SK-N-SH treated with all-trans-retinoic acid at 6 μM for 48 hours (cell line): ENCODE data around the gene SHC3.

Experiments used
- ATAC-seq: fragments of 200-7000 bp; cut with Tn5 transposase; 3 replicates; pipeline ENCODE4 v1.9.1; 2020; ENCODE audit warnings: mild to moderate bottlenecking, moderate library complexity
- ARNTL ChIP-seq: fragments of 450-650 bp; formaldehyde crosslinking; IDR thresholded peaks from 2 replicates; pipeline ENCODE4 v1.5.0; 2020; ENCODE audit warnings: low read depth, mild to moderate bottlenecking, moderate library complexity, borderline replicate concordance
- BACH2 ChIP-seq: fragments of 250-450 bp; sonication (Bioruptor Pico); IDR thresholded peaks from 2 replicates; pipeline ENCODE4 v1.9.0; 2021; ENCODE audit warnings: mild to moderate bottlenecking, borderline replicate concordance
- CREB5 ChIP-seq: fragments of 250-450 bp; sonication (Bioruptor Pico); IDR thresholded peaks from 2 replicates; pipeline ENCODE4 v1.5.1; 2020; ENCODE audit warnings: low read depth, mild to moderate bottlenecking, moderate library complexity
- CSDC2 ChIP-seq: fragments of 250-450 bp; sonication (Bioruptor Pico); IDR thresholded peaks from 2 replicates; pipeline ENCODE4 v1.5.0; 2020; ENCODE audit warnings: mild to moderate bottlenecking, moderate library complexity
- CSRNP3 ChIP-seq: fragments of 250-450 bp; sonication (Bioruptor Pico); IDR thresholded peaks from 2 replicates; pipeline ENCODE4 v1.5.1; 2021; ENCODE audit warnings: mild to moderate bottlenecking, moderate library complexity
- ESRRG ChIP-seq: fragments of 250-450 bp; sonication (Bioruptor Pico); IDR thresholded peaks from 2 replicates; pipeline ENCODE4 v1.6.1; 2021; ENCODE audit warnings: mild to moderate bottlenecking
- GLIS3 ChIP-seq: fragments of 250-450 bp; sonication (Bioruptor Pico); IDR thresholded peaks from 2 replicates; pipeline ENCODE4 v1.5.0; 2020; ENCODE audit warnings: mild to moderate bottlenecking, moderate library complexity
- ISL1 ChIP-seq: fragments of 250-450 bp; sonication (Bioruptor Pico); IDR thresholded peaks from 2 replicates; pipeline ENCODE4 v2.1.2; 2022; ENCODE audit warnings: mild to moderate bottlenecking, moderate library complexity
- OSR1 ChIP-seq: fragments of 250-450 bp; sonication (Bioruptor Pico); IDR thresholded peaks from 2 replicates; pipeline ENCODE4 v1.8.0; 2022; ENCODE audit warnings: moderate library complexity, mild to moderate bottlenecking, inconsistent platforms
- PPARA ChIP-seq: fragments of 250-450 bp; sonication (Bioruptor Pico); IDR thresholded peaks from 2 replicates; pipeline ENCODE4 v1.5.0; 2020; ENCODE audit warnings: mild to moderate bottlenecking, borderline replicate concordance
- RARB ChIP-seq: fragments of 250-450 bp; sonication (Bioruptor Pico); IDR thresholded peaks from 2 replicates; pipeline ENCODE4 v1.8.0; 2021; ENCODE audit warnings: mild to moderate bottlenecking, moderate library complexity
- SNAI2 ChIP-seq: fragments of 250-450 bp; sonication (Bioruptor Pico); IDR thresholded peaks from 2 replicates; pipeline ENCODE4 v1.5.0; 2020; ENCODE audit warnings: mild to moderate bottlenecking, moderate library complexity
- TCF4 ChIP-seq: fragments of 250-450 bp; sonication (Bioruptor Pico); IDR thresholded peaks from 2 replicates; pipeline ENCODE4 v1.8.0; 2021; ENCODE audit warnings: mild to moderate bottlenecking, moderate library complexity, borderline replicate concordance
- TOX ChIP-seq: fragments of 250-450 bp; sonication (Bioruptor Pico); IDR thresholded peaks from 2 replicates; pipeline ENCODE4 v1.8.0; 2021; ENCODE audit warnings: mild to moderate bottlenecking, moderate library complexity, borderline replicate concordance
- ZC3H10 ChIP-seq: fragments of 250-450 bp; sonication (Bioruptor Pico); IDR thresholded peaks from 2 replicates; pipeline ENCODE4 v1.5.1; 2021; ENCODE audit warnings: mild to moderate bottlenecking, moderate library complexity
- ZFP30 ChIP-seq: fragments of 450-650 bp; formaldehyde crosslinking; IDR thresholded peaks from 2 replicates; pipeline ENCODE4 v1.5.0; 2022; ENCODE audit warnings: mild to moderate bottlenecking, moderate library complexity
- ZNF565 ChIP-seq: fragments of 450-650 bp; formaldehyde crosslinking; conservative IDR thresholded peaks from 2 replicates; pipeline ENCODE4 v1.5.0; 2020; ENCODE audit warnings: low read depth, mild to moderate bottlenecking, moderate library complexity
- ZNF70 ChIP-seq: fragments of 450-650 bp; formaldehyde crosslinking; IDR thresholded peaks from 2 replicates; pipeline ENCODE4 v1.5.0; 2020; ENCODE audit warnings: mild to moderate bottlenecking, moderate library complexity
- ZNF8 ChIP-seq: fragments of 450-650 bp; formaldehyde crosslinking; IDR thresholded peaks from 2 replicates; pipeline ENCODE4 v1.5.0; 2020; ENCODE audit warnings: mild to moderate bottlenecking, moderate library complexity
- TF ChIP-seq, protein P1 (sequence below): fragments of 250-450 bp; sonication (Bioruptor Pico); IDR thresholded peaks from 2 replicates; pipeline ENCODE4 v1.8.0; 2020; ENCODE audit warnings: mild to moderate bottlenecking, moderate library complexity, borderline replicate concordance
- TF ChIP-seq, protein P2 (sequence below): fragments of 250-450 bp; sonication (Bioruptor Pico); IDR thresholded peaks from 2 replicates; pipeline ENCODE4 v1.8.0; 2021; ENCODE audit warnings: low read depth, mild to moderate bottlenecking, moderate library complexity, borderline replicate concordance

Gene SHC3

DNA sequence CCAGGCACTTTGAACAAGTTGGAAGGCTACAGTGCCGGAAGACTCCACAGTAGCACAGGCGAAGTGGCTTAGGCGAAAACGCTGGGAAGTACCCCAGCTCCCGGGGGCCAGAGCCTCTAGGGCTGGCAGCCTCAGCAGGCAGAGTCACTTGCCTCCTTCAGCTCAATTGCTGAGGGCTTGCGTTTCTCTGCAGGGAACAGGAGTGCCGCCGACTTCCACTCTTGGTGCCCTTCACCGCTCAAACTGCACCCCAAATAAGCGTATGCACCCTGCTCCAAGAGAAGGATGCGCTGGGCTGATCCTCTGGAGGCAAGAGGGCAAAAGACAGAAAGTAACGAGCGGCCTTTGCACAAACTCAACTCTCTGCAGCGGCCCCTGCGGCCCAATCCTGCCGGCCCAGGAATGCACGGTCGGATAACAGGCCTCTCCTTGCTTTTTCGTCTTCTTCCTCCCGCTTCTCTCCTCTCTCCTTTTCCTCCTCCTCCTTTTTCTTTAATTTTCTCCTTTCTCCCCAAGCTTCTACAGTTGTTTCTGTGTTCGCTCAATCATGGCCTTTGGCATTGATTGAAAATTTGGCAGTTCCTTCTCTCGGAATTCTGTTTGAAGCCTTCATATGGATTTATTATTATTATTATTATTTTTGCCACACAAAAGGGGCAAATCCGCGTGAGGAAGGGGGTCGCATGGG lies 188.4 kb downstream of the SHC3 start (continued):
- TF ChIP-seq CSRNP3 (no peak), RARB (no peak), TCF4 (no peak), PPARA (CRISPR knock-in tag) (no peak), GLIS3 (CRISPR knock-in tag) (no peak), ZNF8 (CRISPR knock-in tag) (no peak), CSDC2 (no peak)

GRCh38 chr9:88988796-88989641 lies 189.6 kb downstream of the SHC3 start:
- ATAC-seq = no peak
- TF ChIP-seq ZNF565 (CRISPR knock-in tag) = no peak
- TF ChIP-seq BACH2 (CRISPR knock-in tag) = no peak
- no peak for TF ChIP-seq PPARA (CRISPR knock-in tag)
- TF ChIP-seq ZFP30 (CRISPR knock-in tag) = no peak
- TF ChIP-seq ZC3H10 (CRISPR knock-in tag) = no peak
- no peak for TF ChIP-seq TCF4
- TF ChIP-seq, protein P1, sequence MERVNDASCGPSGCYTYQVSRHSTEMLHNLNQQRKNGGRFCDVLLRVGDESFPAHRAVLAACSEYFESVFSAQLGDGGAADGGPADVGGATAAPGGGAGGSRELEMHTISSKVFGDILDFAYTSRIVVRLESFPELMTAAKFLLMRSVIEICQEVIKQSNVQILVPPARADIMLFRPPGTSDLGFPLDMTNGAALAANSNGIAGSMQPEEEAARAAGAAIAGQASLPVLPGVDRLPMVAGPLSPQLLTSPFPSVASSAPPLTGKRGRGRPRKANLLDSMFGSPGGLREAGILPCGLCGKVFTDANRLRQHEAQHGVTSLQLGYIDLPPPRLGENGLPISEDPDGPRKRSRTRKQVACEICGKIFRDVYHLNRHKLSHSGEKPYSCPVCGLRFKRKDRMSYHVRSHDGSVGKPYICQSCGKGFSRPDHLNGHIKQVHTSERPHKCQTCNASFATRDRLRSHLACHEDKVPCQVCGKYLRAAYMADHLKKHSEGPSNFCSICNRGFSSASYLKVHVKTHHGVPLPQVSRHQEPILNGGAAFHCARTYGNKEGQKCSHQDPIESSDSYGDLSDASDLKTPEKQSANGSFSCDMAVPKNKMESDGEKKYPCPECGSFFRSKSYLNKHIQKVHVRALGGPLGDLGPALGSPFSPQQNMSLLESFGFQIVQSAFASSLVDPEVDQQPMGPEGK (CRISPR knock-in tag) = no peak
- TF ChIP-seq OSR1 (CRISPR knock-in tag) = no peak
- no peak for TF ChIP-seq TOX
- no peak for TF ChIP-seq GLIS3 (CRISPR knock-in tag)

- no peak for ATAC-seq
- TF ChIP-seq, protein P2, sequence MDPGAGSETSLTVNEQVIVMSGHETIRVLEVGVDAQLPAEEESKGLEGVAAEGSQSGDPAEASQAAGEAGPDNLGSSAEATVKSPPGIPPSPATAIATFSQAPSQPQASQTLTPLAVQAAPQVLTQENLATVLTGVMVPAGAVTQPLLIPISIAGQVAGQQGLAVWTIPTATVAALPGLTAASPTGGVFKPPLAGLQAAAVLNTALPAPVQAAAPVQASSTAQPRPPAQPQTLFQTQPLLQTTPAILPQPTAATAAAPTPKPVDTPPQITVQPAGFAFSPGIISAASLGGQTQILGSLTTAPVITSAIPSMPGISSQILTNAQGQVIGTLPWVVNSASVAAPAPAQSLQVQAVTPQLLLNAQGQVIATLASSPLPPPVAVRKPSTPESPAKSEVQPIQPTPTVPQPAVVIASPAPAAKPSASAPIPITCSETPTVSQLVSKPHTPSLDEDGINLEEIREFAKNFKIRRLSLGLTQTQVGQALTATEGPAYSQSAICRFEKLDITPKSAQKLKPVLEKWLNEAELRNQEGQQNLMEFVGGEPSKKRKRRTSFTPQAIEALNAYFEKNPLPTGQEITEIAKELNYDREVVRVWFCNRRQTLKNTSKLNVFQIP = no peak
- TF ChIP-seq ESRRG (CRISPR knock-in tag) (no peak), ZNF70 (CRISPR knock-in tag) (no peak), GLIS3 (CRISPR knock-in tag) (no peak), ZC3H10 (CRISPR knock-in tag) (no peak), ARNTL (CRISPR knock-in tag) (no peak)
- TF ChIP-seq, all 23 proteins: peak for 0
These were observed 191.0 kb downstream of the SHC3 start for GRCh38 chr9:88987661-88988060.

- no peak for TF ChIP-seq TOX
- no peak for TF ChIP-seq GLIS3 (CRISPR knock-in tag)
- no peak for TF ChIP-seq SNAI2 (CRISPR knock-in tag)
- no peak for TF ChIP-seq ARNTL (CRISPR knock-in tag)
- no peak for TF ChIP-seq ISL1 (CRISPR knock-in tag)
- TF ChIP-seq, protein P2 = no peak
- TF ChIP-seq ZFP30 (CRISPR knock-in tag) = no peak
- TF ChIP-seq RARB = no peak
- TF ChIP-seq TCF4 = no peak
- no peak for TF ChIP-seq BACH2 (CRISPR knock-in tag)
- TF ChIP-seq ZNF565 (CRISPR knock-in tag) = no peak
- TF ChIP-seq ZNF70 (CRISPR knock-in tag) = no peak
- no peak for TF ChIP-seq ESRRG (CRISPR knock-in tag)
- TF ChIP-seq ZC3H10 (CRISPR knock-in tag) = no peak
- TF ChIP-seq CREB5 (CRISPR knock-in tag) = no peak
- no peak for TF ChIP-seq CSDC2
- no peak for TF ChIP-seq OSR1 (CRISPR knock-in tag)
- TF ChIP-seq, protein P1 (CRISPR knock-in tag) = no peak
- ATAC-seq = no peak
These were observed 191.8 kb downstream of the SHC3 start for GRCh38 chr9:88986776-88987175.
